Body of pancreas (tissue), 4 donors: Measurements from ENCODE around the gene RFTN1. TPM values are rescaled to one million over a fixed set of nuclear protein-coding genes. Genes with fewer than 3 reads are reported as not detected.

Source experiments
- ATAC-seq: fragments of 150-250 bp; one replicate; pipeline ENCODE4 v1.9.1; 2016
- DNase-seq, 4 donors: peaks; one replicate each; pipeline ENCODE4 v3.0.0-alpha.2; 2019
- H3K27ac ChIP-seq, 4 donors: fragments of 200-600 bp; sonication (generic); 1 replicate in 3 of 4; 2 replicates in 1 of 4; pipeline versions ENCODE4 v1.5.1 to v1.6.1; 2016 to 2019; ENCODE audit warnings: mild to moderate bottlenecking in 1 of 4, mixed read lengths in 1 of 4, moderate library complexity in 1 of 4
- H3K27me3 ChIP-seq, 2 donors: fragments of 200-600 bp; sonication (generic); one replicate each; pipeline ENCODE4 v1.6.0; 2016; ENCODE audit warnings: mild to moderate bottlenecking in 1 of 2
- H3K36me3 ChIP-seq, 2 donors: fragments of 200-600 bp; sonication (generic); replicated peaks in 1 of 2; 2 replicates each; pipeline ENCODE4 v1.5.1; 2016; ENCODE audit warnings: low read depth in 2 of 2; ENCODE audit not compliant: insufficient read depth in 1 of 2
- H3K4me1 ChIP-seq: fragments of 200-600 bp; sonication (generic); one replicate; pipeline ENCODE4 v1.6.0; 2016
- H3K4me3 ChIP-seq, 2 donors: fragments of 200-600 bp; sonication (generic); 1 replicate in 1 of 2; 2 replicates in 1 of 2; pipeline ENCODE4 v1.5.1; 2016 to 2019
- H3K9me3 ChIP-seq, 3 donors: fragments of 200-600 bp; sonication (generic); 1 replicate in 2 of 3; 2 replicates in 1 of 3; pipeline ENCODE4 v1.5.1; 2016
- POLR2A ChIP-seq, 3 donors: fragments of 450-650 bp; IDR thresholded peaks; one replicate each; pipeline ENCODE4 v1.6.1; 2016; ENCODE audit warnings: antibody characterized with exemption in 3 of 3, mild to moderate bottlenecking in 2 of 3
- WGBS, 2 donors: methylation state at CpG; one replicate each; pipeline ENCODE4 v1.1.5; 2017; 5-methylcytosine and 5-hydroxymethylcytosine counted together
- intact Hi-C: fragments of 100-400 bp; cut with DNase I; formaldehyde crosslinking; loops from one replicate; pipeline ENCODE4 v1.15.1; 2023
- total RNA-seq, 2 donors: library from RNA; depleted of rRNA; stranded (reverse); fragments of >200 nt; gene quantifications; one replicate each; pipeline ENCODE4 v1.1.0, GENCODE V29; 2016
- TF ChIP-seq, protein P1 (sequence below), 7 experiments: fragments of 450-650 bp in 4 of 7; fragments of 200-600 bp in 3 of 7; sonication (generic) in 3 of 7; IDR thresholded peaks; one replicate each; pipeline ENCODE4 v1.5.1; 2016 to 2019; ENCODE audit warnings: antibody characterized with exemption in 7 of 7

RFTN1 gene
- total RNA-seq, 2 donors from 2014 or later: 6.5 to 28.0 TPM

DNA sequence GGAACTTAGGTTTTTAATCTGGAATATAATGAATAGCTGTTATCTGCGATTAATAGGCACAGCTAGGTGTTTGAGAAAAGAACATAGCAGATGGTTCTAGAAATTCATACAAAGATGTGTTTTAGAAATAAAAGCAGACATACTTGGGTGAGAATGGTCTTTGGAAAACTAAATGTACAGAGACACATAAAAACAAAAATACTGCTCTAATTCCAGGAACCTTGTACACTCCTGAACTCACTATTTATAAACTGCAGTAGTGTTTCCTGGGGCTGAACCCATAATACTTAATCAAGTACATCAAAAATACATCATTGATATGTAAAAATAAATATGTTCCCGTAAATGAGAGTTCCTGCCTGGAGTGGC lies 143.0 kb downstream of the RFTN1 start:
- H3K9me3 ChIP-seq: no peaks in the 10 kb centered on the region
- H3K36me3 ChIP-seq: no peaks in the 10 kb centered on the region
- H3K27ac ChIP-seq: no peak overlapping the region
- no peak for ATAC-seq
- DNase-seq: no peak
- H3K27me3 ChIP-seq: no peaks in the 10 kb centered on the region
- WGBS, 2 donors: 48 to 58% methylated on average over 2 of the region's 2 CpGs
- TF ChIP-seq, protein P1, sequence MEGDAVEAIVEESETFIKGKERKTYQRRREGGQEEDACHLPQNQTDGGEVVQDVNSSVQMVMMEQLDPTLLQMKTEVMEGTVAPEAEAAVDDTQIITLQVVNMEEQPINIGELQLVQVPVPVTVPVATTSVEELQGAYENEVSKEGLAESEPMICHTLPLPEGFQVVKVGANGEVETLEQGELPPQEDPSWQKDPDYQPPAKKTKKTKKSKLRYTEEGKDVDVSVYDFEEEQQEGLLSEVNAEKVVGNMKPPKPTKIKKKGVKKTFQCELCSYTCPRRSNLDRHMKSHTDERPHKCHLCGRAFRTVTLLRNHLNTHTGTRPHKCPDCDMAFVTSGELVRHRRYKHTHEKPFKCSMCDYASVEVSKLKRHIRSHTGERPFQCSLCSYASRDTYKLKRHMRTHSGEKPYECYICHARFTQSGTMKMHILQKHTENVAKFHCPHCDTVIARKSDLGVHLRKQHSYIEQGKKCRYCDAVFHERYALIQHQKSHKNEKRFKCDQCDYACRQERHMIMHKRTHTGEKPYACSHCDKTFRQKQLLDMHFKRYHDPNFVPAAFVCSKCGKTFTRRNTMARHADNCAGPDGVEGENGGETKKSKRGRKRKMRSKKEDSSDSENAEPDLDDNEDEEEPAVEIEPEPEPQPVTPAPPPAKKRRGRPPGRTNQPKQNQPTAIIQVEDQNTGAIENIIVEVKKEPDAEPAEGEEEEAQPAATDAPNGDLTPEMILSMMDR (IDR thresholded peaks at IDR 0.05): no peak
- no peak for TF ChIP-seq POLR2A (IDR thresholded peaks at IDR 0.05)
- no peaks in the 10 kb centered on the region for H3K4me1 ChIP-seq
- H3K4me3 ChIP-seq: no peak overlapping the region
- intact Hi-C loops: no loop called here

GRCh38 chr3:16369885-16370284 lies 143.6 kb downstream of the RFTN1 start:
- no peak for ATAC-seq

DNA sequence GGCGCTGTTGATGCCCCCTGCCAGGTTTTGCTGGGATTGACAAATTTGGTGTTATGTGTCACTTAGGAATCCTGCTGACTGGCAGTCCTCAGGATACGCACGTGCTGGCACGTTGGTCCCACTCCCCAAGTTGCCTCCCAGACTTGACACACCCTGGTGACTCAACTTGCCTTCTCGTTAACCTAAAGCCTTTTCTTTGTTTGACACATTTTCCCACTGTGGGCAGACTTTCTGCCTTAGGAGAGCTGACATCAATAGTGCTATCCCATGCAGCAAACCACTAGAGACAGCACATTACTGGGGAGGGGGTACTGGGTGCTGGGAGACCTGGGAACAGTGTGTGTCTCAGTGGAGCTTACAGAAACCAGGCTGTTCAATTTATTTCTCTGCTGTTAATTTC lies 144.2 kb downstream of the RFTN1 start:
- H3K27ac ChIP-seq: no peak overlapping the region
- H3K27me3 ChIP-seq: no peaks in the 10 kb centered on the region
- intact Hi-C loops: no loop called here
- 73 to 87% methylated on average over 4 to 5 of the region's 5 CpGs for WGBS, 2 donors
- H3K4me3 ChIP-seq: no peak overlapping the region
- no peak for TF ChIP-seq POLR2A (IDR thresholded peaks at IDR 0.05)
- TF ChIP-seq, protein P1 (IDR thresholded peaks at IDR 0.05): no peak
- DNase-seq: no peak
- H3K9me3 ChIP-seq: no peaks in the 10 kb centered on the region
- H3K36me3 ChIP-seq: no peaks in the 10 kb centered on the region
- no peaks in the 10 kb centered on the region for H3K4me1 ChIP-seq
- no peak for ATAC-seq

More at GRCh38 chr3:16369885-16370284, 143.6 kb downstream of the RFTN1 start:
- H3K4me1 ChIP-seq: no peaks in the 10 kb centered on the region
- no peaks in the 10 kb centered on the region for H3K27me3 ChIP-seq
- H3K36me3 ChIP-seq: no peaks in the 10 kb centered on the region
- H3K4me3 ChIP-seq: no peak overlapping the region
- WGBS, 2 donors: 82% methylated on average over 8 of the region's 8 CpGs
- TF ChIP-seq POLR2A (IDR thresholded peaks at IDR 0.05): no peak
- TF ChIP-seq, protein P1 (IDR thresholded peaks at IDR 0.05): no peak
- no peak overlapping the region for H3K27ac ChIP-seq
- intact Hi-C loops: no loop called here
- DNase-seq: no peak
- H3K9me3 ChIP-seq: no peaks in the 10 kb centered on the region

DNA sequence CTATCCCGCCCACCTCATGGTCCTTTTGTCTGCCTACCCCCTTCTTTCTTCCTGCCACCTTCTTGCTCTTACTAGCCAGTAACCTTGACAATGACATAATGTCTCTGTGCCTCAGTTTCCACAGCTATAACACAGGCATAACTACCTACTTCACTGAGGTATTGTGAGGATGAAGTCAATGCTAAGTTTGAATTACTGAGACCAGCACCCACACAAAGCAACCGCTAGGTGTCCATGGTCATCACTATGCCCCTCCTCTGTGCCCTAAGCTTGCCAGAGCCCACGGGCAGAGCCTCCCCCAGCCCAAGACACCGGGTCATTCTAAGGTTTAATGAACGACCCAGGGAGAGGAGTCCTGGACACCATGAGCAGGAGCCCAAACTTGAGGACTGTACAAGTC lies 146.9 kb downstream of the RFTN1 start:
- WGBS, 2 donors: 39 to 65% methylated on average over 5 of the region's 5 CpGs

More for the DNA sequence above, 146.9 kb downstream of the RFTN1 start:
- DNase-seq (no peak), ATAC-seq (no peak)
- no peaks in the 10 kb centered on the region for H3K27me3 ChIP-seq
- H3K4me1 ChIP-seq: no peaks in the 10 kb centered on the region
- H3K27ac ChIP-seq: no peak overlapping the region
- no peaks in the 10 kb centered on the region for H3K36me3 ChIP-seq
- no peaks in the 10 kb centered on the region for H3K9me3 ChIP-seq
- intact Hi-C loops: no loop called here
- TF ChIP-seq, protein P1 (IDR thresholded peaks at IDR 0.05): no peak
- no peak for TF ChIP-seq POLR2A (IDR thresholded peaks at IDR 0.05)
- H3K4me3 ChIP-seq: no peak overlapping the region
